GM19452 (cell line): ENCODE results near the gene ANKRD53.

Source experiments
- ATAC-seq: cut with Tn5 transposase; IDR thresholded peaks from one replicate; pipeline ENCODE4 v1.9.1; 2021; ENCODE audit not compliant: unreplicated experiment

The ANKRD53 gene, protein sequence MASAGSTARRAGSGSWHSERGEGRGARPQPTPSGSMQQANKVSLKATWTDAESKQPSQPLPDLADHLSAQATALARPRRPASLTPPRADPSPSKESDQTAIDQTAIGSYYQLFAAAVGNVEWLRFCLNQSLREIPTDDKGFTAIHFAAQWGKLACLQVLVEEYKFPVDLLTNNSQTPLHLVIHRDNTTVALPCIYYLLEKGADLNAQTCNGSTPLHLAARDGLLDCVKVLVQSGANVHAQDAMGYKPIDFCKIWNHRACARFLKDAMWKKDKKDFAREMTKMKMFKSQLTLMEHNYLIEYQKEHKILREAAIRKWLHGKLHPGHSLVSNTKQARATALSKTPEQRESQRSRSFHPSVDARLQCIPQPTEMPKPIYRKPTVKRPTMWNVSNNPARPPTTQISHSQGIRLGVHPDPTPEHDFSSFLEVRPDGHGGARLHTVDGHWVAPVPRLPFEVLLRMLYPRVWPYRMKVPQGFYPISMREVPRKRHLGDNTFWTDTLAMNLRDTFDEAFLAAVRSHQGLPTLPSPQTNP

GRCh38 chr2:70978341-70979179, at the start of gene ANKRD53:
Gene ANKRD53, plus strand, starts transcription at chr2:70978630. Its CDS starts 16 bp downstream, at chr2:70978646.
- no peak for ATAC-seq

- no peak for ATAC-seq
Observed at GRCh38 chr2:70930371-70931329, 47.8 kb upstream of the ANKRD53 start.

DNA sequence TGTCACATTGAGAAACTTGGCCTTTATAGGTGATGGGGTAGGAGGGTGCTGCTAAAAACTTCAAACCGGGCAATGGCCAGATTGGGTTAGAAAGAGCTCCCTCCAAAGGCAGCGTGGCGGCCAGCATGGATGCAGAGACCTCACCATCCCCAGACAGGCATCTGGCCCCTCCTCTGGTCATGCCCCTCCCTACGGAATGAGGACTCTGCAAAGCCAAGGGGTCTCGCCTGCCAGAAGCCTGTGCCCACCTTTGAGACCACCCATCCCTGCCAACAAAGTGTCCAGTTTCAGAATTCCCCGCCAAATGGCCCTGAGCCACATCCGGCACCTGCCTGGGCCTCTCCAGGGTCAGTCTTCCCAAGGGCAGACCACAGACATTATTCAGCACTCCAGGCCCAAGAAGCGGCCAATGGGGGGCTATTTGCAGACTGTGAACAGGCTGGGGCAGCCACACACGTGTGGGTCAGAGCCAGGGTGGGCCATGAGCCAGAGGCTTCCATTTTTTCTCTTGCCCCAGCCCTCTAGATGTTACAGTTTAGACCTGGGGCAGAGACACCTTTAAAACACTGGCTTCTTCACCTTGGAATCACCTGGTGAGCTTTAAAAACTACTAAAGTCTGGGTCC, 46.9 kb upstream of the ANKRD53 start:
- no peak for ATAC-seq

DNA sequence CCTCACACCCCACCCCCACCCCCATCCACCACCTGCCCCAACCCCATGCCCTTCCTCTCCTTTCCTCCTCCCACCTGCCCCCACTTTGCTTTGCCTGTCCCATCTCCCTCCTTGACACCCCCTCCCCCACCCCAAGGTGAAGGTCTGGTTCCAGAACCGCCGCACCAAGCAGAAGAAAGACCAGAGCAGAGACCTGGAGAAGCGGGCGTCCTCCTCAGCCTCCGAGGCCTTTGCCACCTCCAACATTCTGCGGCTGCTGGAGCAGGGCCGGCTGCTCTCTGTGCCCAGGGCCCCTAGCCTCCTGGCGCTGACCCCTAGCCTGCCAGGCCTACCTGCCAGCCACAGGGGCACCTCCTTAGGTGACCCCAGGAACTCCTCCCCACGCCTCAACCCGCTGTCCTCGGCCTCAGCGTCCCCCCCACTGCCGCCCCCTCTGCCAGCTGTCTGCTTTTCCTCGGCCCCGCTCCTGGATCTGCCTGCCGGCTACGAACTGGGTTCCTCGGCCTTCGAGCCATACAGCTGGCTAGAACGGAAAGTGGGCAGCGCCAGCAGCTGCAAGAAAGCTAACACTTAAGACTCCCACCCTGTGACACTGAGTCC, 45.7 kb upstream of the ANKRD53 start:
- ATAC-seq = no peak

- ATAC-seq = no peak
Observed at GRCh38 chr2:70934981-70935380, 43.4 kb upstream of the ANKRD53 start.

GRCh38 chr2:70935468-70936164, 42.8 kb upstream of the ANKRD53 start, which contains the start of gene ATP6V1B1:
Gene ATP6V1B1, plus strand, starts transcription at chr2:70935900. Its CDS starts 55 bp downstream, at chr2:70935955.
- no peak for ATAC-seq

DNA sequence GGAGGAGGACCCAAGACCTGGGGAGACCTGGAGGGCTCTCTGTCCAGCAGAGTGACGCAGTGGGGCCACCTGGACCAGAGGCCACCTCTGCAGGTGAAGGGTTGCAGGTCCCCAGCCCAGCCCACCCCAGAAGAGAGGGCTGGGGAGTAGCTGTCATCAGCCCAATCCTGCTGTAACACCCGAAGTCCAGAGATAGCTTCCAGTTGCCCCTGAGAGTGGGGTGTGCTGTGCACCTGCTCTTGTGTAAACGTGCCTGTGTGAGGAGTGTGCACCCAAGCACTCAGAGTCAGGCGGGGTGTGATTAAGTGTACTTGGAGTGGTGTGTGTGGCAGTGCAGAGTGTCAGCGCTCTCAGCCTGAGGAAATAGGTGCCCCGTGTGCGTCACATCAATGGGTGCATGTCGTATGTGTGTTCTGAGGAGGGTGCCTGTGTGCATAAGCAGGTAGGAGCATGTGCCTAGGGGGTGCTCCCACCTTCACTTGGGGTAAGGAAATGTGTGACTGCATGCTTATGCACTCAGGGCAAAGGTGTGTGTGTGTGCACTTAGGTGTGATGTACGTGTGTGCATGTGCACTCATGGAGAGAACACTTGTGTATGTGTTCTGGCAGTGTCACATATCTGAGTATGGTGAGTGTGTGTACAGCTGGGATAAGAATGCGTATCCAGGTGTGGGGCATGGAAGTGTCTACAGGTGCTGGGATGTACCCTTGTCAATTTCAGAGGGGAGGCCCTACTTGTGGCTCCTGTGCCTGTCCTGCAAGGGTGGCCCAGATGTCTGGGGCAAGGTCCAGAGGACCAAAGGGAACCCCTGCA, 42.1 kb upstream of the ANKRD53 start:
- no peak for ATAC-seq

DNA sequence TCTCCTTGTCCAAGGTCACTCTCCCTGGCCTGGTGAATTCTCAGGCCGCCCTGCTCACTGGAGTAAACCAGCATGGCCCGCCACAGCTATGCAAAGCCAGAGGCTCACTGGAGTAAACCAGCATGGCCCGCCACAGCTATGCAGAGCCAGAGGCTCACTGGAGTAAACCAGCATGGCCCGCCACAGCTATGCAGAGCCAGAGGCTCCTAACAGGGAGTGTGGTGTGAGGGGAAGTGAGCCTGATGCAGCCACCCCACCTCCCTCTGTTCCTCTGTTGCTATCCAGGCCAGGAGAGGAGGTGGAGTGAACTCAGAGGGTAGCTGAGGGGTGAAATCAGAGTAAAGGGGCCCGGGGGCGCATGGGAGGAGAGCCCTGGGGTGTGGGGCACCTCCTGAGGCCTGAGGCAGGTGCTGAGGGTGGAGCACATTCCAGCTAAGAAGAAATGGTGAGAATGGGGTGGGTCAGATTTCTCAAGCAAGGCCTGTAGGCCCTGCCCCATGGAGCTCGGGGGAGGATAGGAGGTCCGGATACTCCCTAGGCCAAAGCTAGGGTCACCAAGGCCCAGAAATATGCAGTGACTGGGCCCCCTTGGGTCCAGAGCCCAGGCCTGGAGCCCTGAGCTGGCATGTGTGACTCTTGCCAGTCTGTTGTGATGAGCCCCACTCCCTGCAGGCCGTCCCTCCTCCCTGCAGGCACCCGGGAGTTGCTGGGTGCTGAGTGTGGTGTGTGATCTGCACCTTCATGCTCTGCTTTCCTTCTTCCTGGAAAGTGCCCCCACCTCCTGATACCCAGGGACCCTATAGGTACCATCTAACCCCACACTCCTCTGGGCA, 41.2 kb upstream of the ANKRD53 start:
- ATAC-seq = no peak

- ATAC-seq = no peak
Observed at GRCh38 chr2:70937866-70938585, 40.4 kb upstream of the ANKRD53 start.

GRCh38 chr2:70938586-70938950, 39.9 kb upstream of the ANKRD53 start:
- no peak for ATAC-seq

GRCh38 chr2:70939001-70939838, 39.2 kb upstream of the ANKRD53 start:
- no peak for ATAC-seq

DNA sequence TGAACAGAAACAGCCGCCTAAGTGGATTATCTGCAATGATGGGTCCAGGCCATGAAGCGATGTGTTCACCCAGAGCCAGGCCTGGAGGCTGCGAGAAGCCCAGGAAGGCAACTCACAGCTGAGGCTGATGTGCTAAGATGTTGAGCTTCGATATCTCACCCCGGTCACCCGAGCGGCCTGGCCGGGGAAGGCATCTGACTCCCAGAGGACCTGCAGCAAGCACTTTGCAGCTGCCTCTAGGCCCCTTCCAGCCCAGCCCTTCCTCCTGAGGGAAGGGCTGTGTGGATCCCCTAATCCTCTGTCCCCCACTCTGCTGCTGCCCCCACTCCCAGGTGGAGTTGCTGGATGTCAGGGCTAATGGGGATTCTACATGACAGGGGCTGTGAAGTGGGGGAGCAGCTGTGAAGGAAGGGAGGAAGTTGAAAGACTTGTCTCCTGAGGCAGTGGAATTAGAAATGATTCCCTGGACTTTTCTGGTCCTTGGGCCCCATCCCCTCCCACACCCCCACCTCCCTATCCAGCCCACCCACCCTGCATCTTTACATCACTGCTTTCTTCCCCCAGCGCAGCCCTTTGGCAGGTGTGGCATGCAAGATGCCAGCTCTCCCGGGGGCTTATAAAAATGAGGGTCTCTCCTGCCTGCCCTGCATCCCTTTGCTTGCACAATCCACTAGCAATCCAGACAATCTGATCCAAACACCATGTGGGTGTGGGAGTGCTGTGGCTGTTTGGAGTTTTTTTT, 38.4 kb upstream of the ANKRD53 start:
- no peak for ATAC-seq

DNA sequence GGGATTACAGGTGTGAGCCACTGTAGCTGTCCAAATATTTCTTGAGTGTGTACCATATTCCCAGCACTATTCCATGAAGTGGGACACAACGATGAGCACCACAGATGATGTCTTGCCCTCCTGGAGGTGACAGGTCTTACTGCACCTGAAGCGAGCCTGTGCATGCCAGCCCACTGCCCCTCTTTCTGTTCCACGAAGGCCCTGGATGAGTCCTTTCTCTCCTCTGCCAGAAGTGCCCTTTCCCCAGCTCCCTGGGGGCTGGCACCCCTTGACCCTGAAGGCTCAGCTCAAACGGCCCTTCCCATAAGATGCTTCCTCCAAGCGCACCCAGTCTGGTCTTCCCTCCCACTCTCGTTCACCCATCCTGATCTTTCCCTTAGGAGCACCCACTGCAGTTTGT, 37.2 kb upstream of the ANKRD53 start:
- ATAC-seq = no peak

- ATAC-seq = no peak
Observed at GRCh38 chr2:70941701-70942100, 36.7 kb upstream of the ANKRD53 start.
